GM23338 (cell line): ENCODE results near the gene RALY. TPM values are rescaled to one million over a fixed set of nuclear protein-coding genes. Genes with fewer than 3 reads are reported as not detected.

Experiments used
- ATAC-seq: fragments of 200-7000 bp; cut with Tn5 transposase; 3 replicates; pipeline ENCODE4 v1.9.1; 2020
- DNase-seq: peaks from one replicate; pipeline ENCODE4 v3.0.0-alpha.2; 2015; ENCODE audit warnings: low spot score
- H2AFZ ChIP-seq: fragments of 200-600 bp; sonication (generic); 2 replicates; pipeline ENCODE4 v1.8.0; 2016; ENCODE audit warnings: antibody characterized with exemption, mild to moderate bottlenecking, moderate library complexity
- H3F3A ChIP-seq: fragments of 200-600 bp; sonication (generic); replicated peaks from 2 replicates; pipeline ENCODE4 v1.8.0; 2017; ENCODE audit warnings: antibody characterized with exemption, mixed run types, low read depth
- H3K27ac ChIP-seq: fragments of 200-600 bp; sonication (generic); 2 replicates; pipeline ENCODE4 v1.6.1; 2016; ENCODE audit warnings: low read depth
- H3K27me3 ChIP-seq: fragments of 200-600 bp; sonication (generic); 2 replicates; pipeline ENCODE4 v1.8.0; 2016; ENCODE audit warnings: mild to moderate bottlenecking, mixed run types, moderate library complexity; ENCODE audit not compliant: insufficient read depth
- H3K36me3 ChIP-seq: fragments of 200-600 bp; sonication (generic); 2 replicates; pipeline ENCODE4 v1.8.0; 2016; ENCODE audit warnings: mild to moderate bottlenecking; ENCODE audit not compliant: insufficient read depth
- H3K4me1 ChIP-seq: fragments of 200-600 bp; sonication (generic); 2 replicates; pipeline ENCODE4 v1.8.0; 2016; ENCODE audit warnings: mild to moderate bottlenecking, moderate library complexity; ENCODE audit not compliant: insufficient read depth
- H3K4me2 ChIP-seq: fragments of 200-600 bp; sonication (generic); 2 replicates; pipeline ENCODE4 v1.7.1; 2017; ENCODE audit warnings: mixed run types
- H3K4me3 ChIP-seq: fragments of 200-600 bp; sonication (generic); 2 replicates; pipeline ENCODE4 v1.6.1; 2016; ENCODE audit warnings: mixed run types
- H3K79me2 ChIP-seq: fragments of 200-600 bp; sonication (generic); replicated peaks from 2 replicates; pipeline ENCODE4 v1.8.0; 2017; ENCODE audit warnings: mild to moderate bottlenecking; ENCODE audit not compliant: insufficient read depth
- H3K9me2 ChIP-seq: fragments of 200-600 bp; sonication (generic); 2 replicates; pipeline ENCODE4 v1.8.0; 2017; ENCODE audit not compliant: insufficient read depth
- H4K20me1 ChIP-seq: fragments of 200-600 bp; sonication (generic); replicated peaks from 2 replicates; pipeline ENCODE4 v1.8.0; 2017; ENCODE audit warnings: mild to moderate bottlenecking; ENCODE audit not compliant: insufficient read depth
- H3K27ac Mint-ChIP-seq: 2 replicates; pipeline ENCODE4 v1.8.0; 2020; ENCODE audit warnings: inconsistent platforms, mild to moderate bottlenecking, moderate library complexity, mixed read lengths
- H3K27me3 Mint-ChIP-seq: 3 replicates; pipeline ENCODE4 v1.8.0; 2022; ENCODE audit warnings: low read depth, mild to moderate bottlenecking, moderate library complexity, mixed read lengths, inconsistent platforms; ENCODE audit not compliant: insufficient read depth, poor library complexity
- H3K36me3 Mint-ChIP-seq: 3 replicates; pipeline ENCODE4 v1.8.0; 2021; ENCODE audit warnings: low read depth, mild to moderate bottlenecking, inconsistent platforms, moderate library complexity, mixed read lengths
- H3K4me1 Mint-ChIP-seq: 3 replicates; pipeline ENCODE4 v1.8.0; 2020; ENCODE audit warnings: mild to moderate bottlenecking, inconsistent platforms, mixed read lengths
- H3K4me3 Mint-ChIP-seq: 3 replicates; pipeline ENCODE4 v1.8.0; 2021; ENCODE audit warnings: moderate library complexity, mild to moderate bottlenecking, inconsistent platforms, mixed read lengths
- H3K9me3 Mint-ChIP-seq: 3 replicates; pipeline ENCODE4 v1.8.0; 2020; ENCODE audit warnings: moderate library complexity, mild to moderate bottlenecking, inconsistent platforms, mixed read lengths
- CREB1 ChIP-seq: fragments of 250-450 bp; sonication (Bioruptor Pico); IDR thresholded peaks from 2 replicates; pipeline ENCODE4 v1.5.0; 2020; ENCODE audit warnings: low read depth, mild to moderate bottlenecking, moderate library complexity
- CTCF ChIP-seq, 2 experiments: fragments of 200-600 bp in 1 of 2; sonication (generic) in 1 of 2; conservative IDR thresholded peaks; 2 replicates each; pipeline versions ENCODE4 v1.5.1 to v1.6.1; 2016 to 2017; ENCODE audit warnings: antibody characterized with exemption in 2 of 2, low read depth in 2 of 2, mild to moderate bottlenecking in 2 of 2, moderate library complexity in 1 of 2
- ETS1 ChIP-seq: IDR thresholded peaks from 2 replicates; pipeline ENCODE4 v1.6.1; 2016; ENCODE audit warnings: antibody characterized with exemption
- EZH2 ChIP-seq: fragments of 200-600 bp; sonication (generic); IDR thresholded peaks from one replicate; pipeline ENCODE4 v1.8.0; 2017; ENCODE audit warnings: antibody characterized with exemption, mild to moderate bottlenecking, low read depth; ENCODE audit not compliant: unreplicated experiment
- EZH2phosphoT487 ChIP-seq: fragments of 200-600 bp; sonication (generic); IDR thresholded peaks from one replicate; pipeline ENCODE4 v1.8.1; 2018; ENCODE audit warnings: antibody characterized with exemption; ENCODE audit not compliant: unreplicated experiment
- NANOG ChIP-seq: IDR thresholded peaks from 2 replicates; pipeline ENCODE4 v1.6.1; 2016; ENCODE audit warnings: antibody characterized with exemption, borderline replicate concordance
- POLR2AphosphoS5 ChIP-seq: IDR thresholded peaks from 2 replicates; pipeline ENCODE4 v1.6.1; 2016; ENCODE audit warnings: antibody characterized with exemption, low read depth
- REST ChIP-seq: IDR thresholded peaks from one replicate; pipeline ENCODE4 v1.6.1; 2018; ENCODE audit warnings: antibody characterized with exemption; ENCODE audit not compliant: unreplicated experiment
- STAT1 ChIP-seq: IDR thresholded peaks from one replicate; pipeline ENCODE4 v1.6.1; 2016; ENCODE audit warnings: antibody characterized with exemption; ENCODE audit not compliant: unreplicated experiment
- ZNF114 ChIP-seq: fragments of 250-450 bp; sonication (Bioruptor Pico); IDR thresholded peaks from 2 replicates; pipeline ENCODE4 v1.5.0; 2020; ENCODE audit warnings: mild to moderate bottlenecking, moderate library complexity
- ZNF331 ChIP-seq: fragments of 250-450 bp; sonication (Bioruptor Pico); IDR thresholded peaks from 2 replicates; pipeline ENCODE4 v1.5.0; 2020; ENCODE audit warnings: low read depth, mild to moderate bottlenecking, moderate library complexity
- ZNF462 ChIP-seq: fragments of 250-450 bp; sonication (Bioruptor Pico); IDR thresholded peaks from 2 replicates; pipeline ENCODE4 v1.5.0; 2020; ENCODE audit warnings: mild to moderate bottlenecking, moderate library complexity
- polyA plus RNA-seq: library from polyadenylated mRNA; unstranded; fragments of >200 nt; fragmentation: Nextera tagmentation; extraction: Ambion mirVana; gene quantifications from 2 replicates; pipeline ENCODE4 v1.2.1, GENCODE V29; 2016
- total RNA-seq: library from RNA; depleted of rRNA; stranded (reverse); fragments of >200 nt; shearing (Covaris generic); gene quantifications from 2 replicates; pipeline ENCODE4 v1.2.3, GENCODE V29; 2014

Gene RALY
- total and polyA plus RNA-seq, 2 experiments from 2014 or later: 144 to 167 TPM

GRCh38 chr20:34109442-34109841, 115.7 kb downstream of the RALY start:
- H3K79me2 ChIP-seq: peaks cover 75% of the 10 kb centered on the region
- no peak overlapping the region for H3K27ac ChIP-seq
- peak overlapping the region; percentile 97 for H3K4me3 Mint-ChIP-seq
- no peaks in the 10 kb centered on the region for H3K9me2 ChIP-seq
- peaks cover 31% of the 10 kb centered on the region for H3K36me3 ChIP-seq
- peaks cover 65% of the 10 kb centered on the region for H3K36me3 Mint-ChIP-seq
- H3F3A ChIP-seq: no peaks in the 10 kb centered on the region; the same call in none of the 2 replicates
- ATAC-seq (no peak), DNase-seq (no peak)
- H3K27ac Mint-ChIP-seq: no peak overlapping the region
- H3K27me3 ChIP-seq: no peaks in the 10 kb centered on the region
- H3K4me3 ChIP-seq: peak overlapping the region; percentile 89
- TF ChIP-seq STAT1 (no peak), EZH2 (no peak), ZNF462 (CRISPR knock-in tag) (no peak), ZNF331 (CRISPR knock-in tag) (no peak), CTCF (conservative IDR thresholded peaks at IDR 0.05; ENCODE audit: low read depth in 2 of 2) (no peak), NANOG (no peak), POLR2AphosphoS5 (no peak), CREB1 (CRISPR knock-in tag) (no peak), ZNF114 (CRISPR knock-in tag) (no peak), EZH2phosphoT487 (no peak), ETS1 (no peak), REST (no peak)
- peaks cover 17% of the 10 kb centered on the region for H3K4me1 ChIP-seq
- peaks cover 24% of the 10 kb centered on the region for H3K4me1 Mint-ChIP-seq
- peak overlapping the region; percentile 95 for H3K4me2 ChIP-seq
- H2AFZ ChIP-seq: no peak overlapping the region
- H4K20me1 ChIP-seq: peaks cover 61% of the 10 kb centered on the region
- H3K27me3 Mint-ChIP-seq: peaks cover 18% of the 10 kb centered on the region
- H3K9me3 Mint-ChIP-seq: no peaks in the 10 kb centered on the region
